Smooth muscle cell (in vitro differentiated cells): ENCODE data around the gene SLC6A12. TPM values are rescaled to one million over a fixed set of nuclear protein-coding genes. Genes with fewer than 3 reads are reported as not detected.

ENCODE experiments used
- DNase-seq: peaks from one replicate; lab custom pipeline; 2025; ENCODE audit not compliant: unreplicated experiment; lab: John Stamatoyannopoulos, UW
- H2AFZ ChIP-seq: fragments of 200-600 bp; sonication (generic); 2 replicates; pipeline ENCODE4 v1.6.0; 2016; ENCODE audit warnings: antibody characterized with exemption, low read depth, mild to moderate bottlenecking
- H3F3A ChIP-seq: fragments of 200-600 bp; sonication (generic); 2 replicates; pipeline ENCODE4 v1.6.0; 2017; ENCODE audit warnings: antibody characterized with exemption, low read depth
- H3K27ac ChIP-seq: fragments of 200-600 bp; sonication (generic); 2 replicates; pipeline ENCODE4 v1.5.1; 2016; ENCODE audit warnings: low read depth, mild to moderate bottlenecking
- H3K27me3 ChIP-seq: fragments of 200-600 bp; sonication (generic); 2 replicates; pipeline ENCODE4 v1.6.1; 2016; ENCODE audit warnings: low read depth, mild to moderate bottlenecking
- H3K36me3 ChIP-seq: fragments of 200-600 bp; sonication (generic); 2 replicates; pipeline ENCODE4 v1.5.1; 2016; ENCODE audit warnings: low read depth
- H3K4me1 ChIP-seq: fragments of 200-600 bp; sonication (generic); 2 replicates; pipeline ENCODE4 v1.5.1; 2016; ENCODE audit warnings: low read depth
- H3K4me2 ChIP-seq: fragments of 200-600 bp; sonication (generic); 2 replicates; pipeline ENCODE4 v1.6.0; 2016; ENCODE audit warnings: mild to moderate bottlenecking
- H3K4me3 ChIP-seq: fragments of 200-600 bp; sonication (generic); 2 replicates; pipeline ENCODE4 v1.5.1; 2016; ENCODE audit warnings: mild to moderate bottlenecking
- H3K79me2 ChIP-seq: fragments of 200-600 bp; sonication (generic); 2 replicates; pipeline ENCODE4 v1.6.0; 2016; ENCODE audit warnings: low read depth, mild to moderate bottlenecking
- H3K9ac ChIP-seq: fragments of 200-600 bp; sonication (generic); 2 replicates; pipeline ENCODE4 v1.6.0; 2016; ENCODE audit warnings: low read depth
- H3K9me3 ChIP-seq: fragments of 200-600 bp; sonication (generic); replicated peaks from 2 replicates; pipeline ENCODE4 v1.5.1; 2016; ENCODE audit warnings: low read depth
- H4K20me1 ChIP-seq: fragments of 200-600 bp; sonication (generic); 2 replicates; pipeline ENCODE4 v1.6.0; 2016; ENCODE audit warnings: low read depth
- CTCF ChIP-seq: fragments of 200-600 bp; sonication (generic); IDR thresholded peaks from 2 replicates; pipeline ENCODE4 v1.5.1; 2017; ENCODE audit warnings: borderline replicate concordance, mild to moderate bottlenecking, antibody characterized with exemption; ENCODE audit not compliant: insufficient read depth, poor library complexity, severe bottlenecking
- WGBS: methylation state at CpG from one replicate; pipeline ENCODE4 v1.1.7; 2016; ENCODE audit warnings: low lambda C conversion rate; 5-methylcytosine and 5-hydroxymethylcytosine counted together
- polyA plus RNA-seq: library from polyadenylated mRNA; unstranded; fragments of >200 nt; fragmentation: Nextera tagmentation; extraction: Ambion mirVana; gene quantifications from 2 replicates; pipeline ENCODE4 v1.2.1, GENCODE V29; 2016
- total RNA-seq: library from RNA; depleted of rRNA; stranded (reverse); fragments of >200 nt; gene quantifications from 2 replicates; pipeline ENCODE4 v1.2.3, GENCODE V29; 2014

SLC6A12 gene
- total and polyA plus RNA-seq, 2 experiments from 2014 or later = 0.22 TPM; not detected in 1

GRCh38 chr12:215116-215515 is 1.2 kb upstream of the SLC6A12 start:
- Histone ChIP-seq H3K9me3 (no peaks in the 10 kb centered on the region), H3K27ac (no peak overlapping the region), H3K9ac (no peak overlapping the region), H3K36me3 (no peaks in the 10 kb centered on the region), H3K79me2 (no peaks in the 10 kb centered on the region), H3F3A (no peaks in the 10 kb centered on the region), H3K4me2 (no peak overlapping the region), H2AFZ (no peak overlapping the region), H3K4me1 (peaks cover 5% of the 10 kb centered on the region), H4K20me1 (no peaks in the 10 kb centered on the region), H3K27me3 (peaks cover 16% of the 10 kb centered on the region), H3K4me3 (no peak overlapping the region)
- TF ChIP-seq CTCF = no peak
- no peak for DNase-seq
- 93% methylated on average over 6 of the region's 6 CpGs for WGBS

- DNase-seq = no peak
- H3K4me1 ChIP-seq = peaks cover 5% of the 10 kb centered on the region
- H3K36me3 ChIP-seq = no peaks in the 10 kb centered on the region
- H3K79me2 ChIP-seq = no peaks in the 10 kb centered on the region
- WGBS = 79% methylated on average over 12 of the region's 12 CpGs
- no peak overlapping the region for H3K9ac ChIP-seq
- H3K9me3 ChIP-seq = no peaks in the 10 kb centered on the region
- H3K4me3 ChIP-seq = no peak overlapping the region
- no peak overlapping the region for H3K27ac ChIP-seq
- no peak for TF ChIP-seq CTCF
- no peak overlapping the region for H3K4me2 ChIP-seq
- no peak overlapping the region for H2AFZ ChIP-seq
- H4K20me1 ChIP-seq = no peaks in the 10 kb centered on the region
- peaks cover 16% of the 10 kb centered on the region for H3K27me3 ChIP-seq
- no peaks in the 10 kb centered on the region for H3F3A ChIP-seq
These were observed 427 bp downstream of the SLC6A12 start for GRCh38 chr12:213527-213932.

- H4K20me1 ChIP-seq = no peaks in the 10 kb centered on the region
- no peak overlapping the region for H3K4me3 ChIP-seq
- DNase-seq = no peak
- H3K4me2 ChIP-seq = no peak overlapping the region
- no peak for TF ChIP-seq CTCF
- 82% methylated on average over 22 of the region's 22 CpGs for WGBS
- no peak overlapping the region for H3K9ac ChIP-seq
- no peaks in the 10 kb centered on the region for H3K9me3 ChIP-seq
- H2AFZ ChIP-seq = no peak overlapping the region
- H3K36me3 ChIP-seq = no peaks in the 10 kb centered on the region
- no peak overlapping the region for H3K27ac ChIP-seq
- H3K79me2 ChIP-seq = no peaks in the 10 kb centered on the region
- no peaks in the 10 kb centered on the region for H3F3A ChIP-seq
- peaks cover 16% of the 10 kb centered on the region for H3K27me3 ChIP-seq
- peaks cover 5% of the 10 kb centered on the region for H3K4me1 ChIP-seq
These were observed 1.0 kb downstream of the SLC6A12 start for GRCh38 chr12:212715-213526.

GRCh38 chr12:212415-212714 is 1.6 kb downstream of the SLC6A12 start:
- Histone ChIP-seq H3K4me3 (no peak overlapping the region), H2AFZ (no peak overlapping the region), H3K79me2 (no peaks in the 10 kb centered on the region), H4K20me1 (no peaks in the 10 kb centered on the region), H3K27me3 (peaks cover 16% of the 10 kb centered on the region), H3K4me1 (peaks cover 5% of the 10 kb centered on the region), H3K9me3 (no peaks in the 10 kb centered on the region), H3K4me2 (no peak overlapping the region), H3K36me3 (no peaks in the 10 kb centered on the region), H3K9ac (no peak overlapping the region), H3F3A (no peaks in the 10 kb centered on the region), H3K27ac (no peak overlapping the region)
- TF ChIP-seq CTCF = no peak
- 93% methylated on average over 8 of the region's 8 CpGs for WGBS
- no peak for DNase-seq
